Endothelial cell of umbilical vein (primary cell): ENCODE measurements around the gene JARID2. TPM values are rescaled to one million over a fixed set of nuclear protein-coding genes. Genes with fewer than 3 reads are reported as not detected.
"Not testable (repeated sequence)": the region's sequence is repeated elsewhere in the genome, so short reads cannot be mapped to it uniquely, and the experiment has no call there.

Experiments used
- BruUV-seq: library from RNA; stranded (reverse); fragments of 400-500 nt; replicated peaks from 2 replicates; lab custom pipeline; 2021; lab: Mats Ljungman, UMichigan
- CTCF ChIA-PET: fragments of 300-600, 350-600 bp; sonication (Branson Sonifier 250); formaldehyde crosslinking; loops from one replicate; lab custom pipeline; 2021; ENCODE audit warnings: antibody characterized with exemption, inconsistent platforms; lab: Charles Lee
- POLR2A ChIA-PET: fragments of 300-600, 350-600 bp; sonication (Branson Sonifier 250); formaldehyde crosslinking; loops from one replicate; lab custom pipeline; 2021; ENCODE audit warnings: antibody characterized with exemption, inconsistent platforms; lab: Charles Lee
- DNase-seq: peaks from one replicate; pipeline ENCODE4 v3.0.0-alpha.2; 2011; ENCODE audit warnings: low read depth, low spot score
- FAIRE-seq: peaks from 2 replicates; lab custom pipeline; 2011; peaks lifted over from hg19 to GRCh38; lab: Jason Lieb, UNC
- H2AFZ ChIP-seq: 2 replicates; pipeline ENCODE4 v1.6.0; 2012; ENCODE audit warnings: low read depth, low read length, control low read depth, inconsistent platforms
- H3K27ac ChIP-seq: 2 replicates; pipeline ENCODE4 v1.5.1; 2011; ENCODE audit warnings: low read depth, mild to moderate bottlenecking, control low read depth, low read length, moderate library complexity; ENCODE audit not compliant: insufficient read depth
- H3K27me3 ChIP-seq, 2 experiments: 2 replicates each; pipeline versions ENCODE4 v1.6.0 to v1.6.1; 2011; ENCODE audit warnings: low read length in 2 of 2, mixed read lengths in 1 of 2; ENCODE audit not compliant: control insufficient read depth in 2 of 2, insufficient read depth in 2 of 2
- H3K36me3 ChIP-seq, 2 experiments: 2 replicates in 1 of 2; 3 replicates in 1 of 2; pipeline ENCODE4 v1.5.1; 2011; ENCODE audit warnings: low read length in 2 of 2, mild to moderate bottlenecking in 1 of 2, moderate library complexity in 1 of 2; ENCODE audit not compliant: control insufficient read depth in 2 of 2, insufficient read depth in 2 of 2; ENCODE audit errors: extremely low read depth in 1 of 2
- H3K4me1 ChIP-seq: 3 replicates; pipeline ENCODE4 v1.5.1; 2011; ENCODE audit warnings: mild to moderate bottlenecking, low read length; ENCODE audit not compliant: control insufficient read depth, insufficient read depth; ENCODE audit errors: extremely low read depth
- H3K4me2 ChIP-seq: 2 replicates; pipeline ENCODE4 v1.6.1; 2011; ENCODE audit warnings: low read length, control low read depth, mixed read lengths; ENCODE audit not compliant: insufficient read depth
- H3K4me3 ChIP-seq, 3 experiments: fragments of 200-600 bp in 1 of 3; sonication (generic), shearing (Covaris generic) in 1 of 3; replicated peaks in 1 of 3; 2 replicates each; pipeline ENCODE4 v1.5.1; 2011 to 2016; ENCODE audit warnings: control low read depth in 3 of 3, low read length in 3 of 3, mild to moderate bottlenecking in 2 of 3, inconsistent platforms in 1 of 3, low read depth in 1 of 3, moderate library complexity in 1 of 3; ENCODE audit not compliant: insufficient read depth in 1 of 3
- H3K79me2 ChIP-seq: 2 replicates; pipeline ENCODE4 v1.6.0; 2012; ENCODE audit warnings: low read length, inconsistent platforms; ENCODE audit not compliant: control insufficient read depth, insufficient read depth
- H3K9ac ChIP-seq: replicated peaks from 2 replicates; pipeline ENCODE3; 2011; ENCODE audit warnings: low read length, control low read depth; ENCODE audit not compliant: insufficient read depth; ENCODE audit errors: extremely low read depth
- H3K9me1 ChIP-seq: replicated peaks from 3 replicates; pipeline ENCODE4 v1.6.0; 2011; ENCODE audit warnings: mild to moderate bottlenecking, low read length; ENCODE audit not compliant: control insufficient read depth, insufficient read depth; ENCODE audit errors: extremely low read depth
- H3K9me3 ChIP-seq: replicated peaks from 2 replicates; pipeline ENCODE4 v1.5.1; 2012; ENCODE audit warnings: low read length, inconsistent platforms; ENCODE audit not compliant: control insufficient read depth, insufficient read depth
- H4K20me1 ChIP-seq: replicated peaks from 2 replicates; pipeline ENCODE3; 2011; ENCODE audit warnings: mild to moderate bottlenecking, low read length; ENCODE audit not compliant: control insufficient read depth, insufficient read depth; ENCODE audit errors: extremely low read depth
- EZH2 ChIP-seq: IDR thresholded peaks from 2 replicates; pipeline ENCODE4 v1.6.1; 2012; ENCODE audit warnings: borderline replicate concordance, low read depth, mild to moderate bottlenecking, moderate library complexity, low read length, inconsistent platforms; ENCODE audit not compliant: severe bottlenecking
- FOS ChIP-seq: IDR thresholded peaks from 2 replicates; pipeline ENCODE4 v1.6.1; 2011; ENCODE audit warnings: mild to moderate bottlenecking, low read length, moderate library complexity, borderline replicate concordance; ENCODE audit not compliant: insufficient read depth
- GATA2 ChIP-seq: IDR thresholded peaks from 2 replicates; pipeline ENCODE4 v1.7.0; 2011; ENCODE audit warnings: low read depth, mild to moderate bottlenecking, moderate library complexity, mixed read lengths, low read length; ENCODE audit not compliant: insufficient read length, insufficient read depth
- JUN ChIP-seq: IDR thresholded peaks from 2 replicates; pipeline ENCODE4 v1.6.1; 2011; ENCODE audit warnings: borderline replicate concordance, low read depth; ENCODE audit not compliant: insufficient read length, insufficient read depth
- MYC ChIP-seq: IDR thresholded peaks from one replicate; pipeline ENCODE4 v1.6.1; 2011; ENCODE audit warnings: mild to moderate bottlenecking, low read depth, low read length
- POLR2A ChIP-seq: IDR thresholded peaks from 2 replicates; pipeline ENCODE4 v1.6.1; 2012; ENCODE audit warnings: low read depth, mild to moderate bottlenecking, control low read depth, low read length
- POLR2AphosphoS5 ChIP-seq: IDR thresholded peaks from 2 replicates; pipeline ENCODE4 v1.6.1; 2012; ENCODE audit warnings: low read depth, mild to moderate bottlenecking, control low read depth, low read length, moderate library complexity; ENCODE audit not compliant: insufficient read depth
- dilution Hi-C: fragments of 300-500 bp; cut with MboI; formaldehyde crosslinking; loops from one replicate; pipeline ENCODE4 v1.15.0; 2019; ENCODE audit warnings: low sequenced_read_pairs; ENCODE audit not compliant: extremely low pct_ligation_motif_present
- intact Hi-C: fragments of 100-400 bp; cut with micrococcal nuclease; formaldehyde crosslinking; loops from one replicate; pipeline ENCODE4 v1.10.0; 2022
- polyA plus RNA-seq, 4 experiments: library from polyadenylated mRNA; depleted of rRNA in 3 of 4; stranded (reverse) in 3 of 4; unstranded in 1 of 4; fragments of >200 nt; gene quantifications; 2 replicates each; pipeline versions ENCODE4 v1.2.1 to v1.2.3, GENCODE V29; 2011 to 2012; ENCODE audit warnings: missing spikeins in 1 of 4
- total RNA-seq: library from RNA; stranded (reverse); gene quantifications from 2 replicates; pipeline ENCODE4 v1.2.3, GENCODE V29; 2021
- TF ChIP-seq, protein P1 (sequence below), 2 donors: IDR thresholded peaks; 1 replicate in 1 of 2; 2 replicates in 1 of 2; pipeline ENCODE4 v1.5.1; 2011; ENCODE audit warnings: low read length in 2 of 2, mild to moderate bottlenecking in 2 of 2, moderate library complexity in 2 of 2, control low read depth in 1 of 2, inconsistent platforms in 1 of 2, low read depth in 1 of 2; ENCODE audit not compliant: insufficient read depth in 1 of 2; ENCODE audit errors: extremely low read depth in 1 of 2
- TF ChIP-seq, protein P2 (sequence below): IDR thresholded peaks from 2 replicates; pipeline ENCODE4 v1.6.1; 2011; ENCODE audit not compliant: insufficient read depth, insufficient read length

JARID2 gene
- total and polyA plus RNA-seq, 2 donors (not counting 3 experiments of a cell fraction or from before 2014, with no cell fraction given), result 2.9 to 10.6 TPM

DNA sequence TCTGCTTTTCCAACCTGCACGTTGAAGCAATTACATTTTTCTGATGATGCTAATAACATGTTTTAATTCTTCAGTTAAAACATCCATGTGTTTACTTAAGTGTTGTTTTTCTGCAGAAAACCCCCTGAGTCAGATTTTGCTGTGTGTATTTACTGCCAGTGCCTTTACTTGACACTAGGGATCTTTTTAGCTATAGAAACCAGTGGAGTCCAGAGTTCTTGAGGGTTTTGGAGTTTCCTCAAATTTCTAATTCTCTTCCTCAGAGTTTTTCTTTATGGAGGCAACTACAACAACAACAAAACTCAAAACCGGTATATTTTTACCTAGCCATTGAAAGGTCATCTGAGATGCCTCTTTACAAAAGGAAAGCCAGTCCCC, 168.4 kb downstream of the JARID2 start:
- no peaks in the 10 kb centered on the region for H4K20me1 ChIP-seq
- no peak overlapping the region for H3K4me2 ChIP-seq
- DNase-seq, result no peak
- H3K79me2 ChIP-seq, result no peaks in the 10 kb centered on the region
- POLR2A ChIA-PET, result no interaction called here
- CTCF ChIA-PET, result no interaction called here
- H3K4me3 ChIP-seq, result no peak overlapping the region
- dilution Hi-C loops (no loop called here), intact Hi-C loops (no loop called here)
- BruUV-seq, result no TSS peak
- FAIRE-seq, result no peak
- no peak overlapping the region for H2AFZ ChIP-seq
- H3K36me3 ChIP-seq, result no peaks in the 10 kb centered on the region
- no peak overlapping the region for H3K27ac ChIP-seq
- H3K9me3 ChIP-seq, result no peaks in the 10 kb centered on the region
- H3K9ac ChIP-seq, result no peak overlapping the region
- H3K9me1 ChIP-seq, result no peaks in the 10 kb centered on the region
- H3K4me1 ChIP-seq, result no peaks in the 10 kb centered on the region
- TF ChIP-seq POLR2AphosphoS5 (no peak), GATA2 (no peak), EZH2 (no peak), FOS (no peak), MYC (no peak), JUN (no peak), POLR2A (no peak)
- TF ChIP-seq, protein P1, sequence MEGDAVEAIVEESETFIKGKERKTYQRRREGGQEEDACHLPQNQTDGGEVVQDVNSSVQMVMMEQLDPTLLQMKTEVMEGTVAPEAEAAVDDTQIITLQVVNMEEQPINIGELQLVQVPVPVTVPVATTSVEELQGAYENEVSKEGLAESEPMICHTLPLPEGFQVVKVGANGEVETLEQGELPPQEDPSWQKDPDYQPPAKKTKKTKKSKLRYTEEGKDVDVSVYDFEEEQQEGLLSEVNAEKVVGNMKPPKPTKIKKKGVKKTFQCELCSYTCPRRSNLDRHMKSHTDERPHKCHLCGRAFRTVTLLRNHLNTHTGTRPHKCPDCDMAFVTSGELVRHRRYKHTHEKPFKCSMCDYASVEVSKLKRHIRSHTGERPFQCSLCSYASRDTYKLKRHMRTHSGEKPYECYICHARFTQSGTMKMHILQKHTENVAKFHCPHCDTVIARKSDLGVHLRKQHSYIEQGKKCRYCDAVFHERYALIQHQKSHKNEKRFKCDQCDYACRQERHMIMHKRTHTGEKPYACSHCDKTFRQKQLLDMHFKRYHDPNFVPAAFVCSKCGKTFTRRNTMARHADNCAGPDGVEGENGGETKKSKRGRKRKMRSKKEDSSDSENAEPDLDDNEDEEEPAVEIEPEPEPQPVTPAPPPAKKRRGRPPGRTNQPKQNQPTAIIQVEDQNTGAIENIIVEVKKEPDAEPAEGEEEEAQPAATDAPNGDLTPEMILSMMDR (IDR thresholded peaks at IDR 0.05; ENCODE audit: extremely low read depth in 1 of 2, insufficient read depth in 1 of 2, low read depth in 1 of 2, low read length in 2 of 2), result no peak
- TF ChIP-seq, protein P2, sequence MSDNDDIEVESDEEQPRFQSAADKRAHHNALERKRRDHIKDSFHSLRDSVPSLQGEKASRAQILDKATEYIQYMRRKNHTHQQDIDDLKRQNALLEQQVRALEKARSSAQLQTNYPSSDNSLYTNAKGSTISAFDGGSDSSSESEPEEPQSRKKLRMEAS, result no peak
- H3K27me3 ChIP-seq, result no peaks in the 10 kb centered on the region

DNA sequence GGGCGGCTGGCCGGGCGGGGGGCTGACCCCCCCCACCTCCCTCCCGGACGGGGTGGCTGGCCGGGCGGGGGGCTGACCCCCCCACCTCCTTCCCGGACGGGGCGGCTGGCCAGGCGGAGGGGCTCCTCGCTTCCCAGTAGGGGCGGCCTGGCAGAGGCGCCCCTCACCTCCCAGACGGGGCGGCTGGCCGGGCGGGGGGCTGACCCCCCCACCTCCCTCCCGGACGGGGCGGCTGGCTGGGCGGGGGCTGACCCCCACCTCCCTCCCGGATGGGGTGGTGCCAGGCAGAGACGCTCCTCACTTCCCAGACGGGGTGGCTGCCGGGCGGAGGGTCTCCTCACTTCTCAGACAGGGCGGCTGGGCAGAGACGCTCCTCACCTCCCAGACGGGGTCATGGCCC, 169.8 kb downstream of the JARID2 start:
- H2AFZ ChIP-seq, POLR2A ChIA-PET, H4K20me1 ChIP-seq, H3K9me3 ChIP-seq, BruUV-seq, H3K4me2 ChIP-seq, H3K27ac ChIP-seq, dilution Hi-C loops, H3K27me3 ChIP-seq, FAIRE-seq, H3K36me3 ChIP-seq, H3K9me1 ChIP-seq, H3K79me2 ChIP-seq, H3K4me1 ChIP-seq, intact Hi-C loops, H3K4me3 ChIP-seq, DNase-seq, CTCF ChIA-PET, H3K9ac ChIP-seq: not testable (repeated sequence)
